Measurements from ENCODE around the gene IQGAP1. TPM values are rescaled to one million over a fixed set of nuclear protein-coding genes. Genes with fewer than 3 reads are reported as not detected.

Gene IQGAP1
- polyA plus RNA-seq, 1 donor (not counting 4 experiments of a cell fraction or from before 2014, with no cell fraction given), result 310 TPM

GRCh38 chr15:90465140-90465929 lies 77.3 kb downstream of the IQGAP1 start:
- no peaks in the 10 kb centered on the region for H3K27me3 ChIP-seq (ENCODE audit: control insufficient read depth, extremely low read depth, insufficient read depth, low read length)
- TF ChIP-seq EZH2 (IDR thresholded peaks at IDR 0.05; ENCODE audit: low read length) (no peak), CTCF (optimal IDR thresholded peaks at IDR 0.05 in 1 of 3, IDR thresholded peaks at IDR 0.05 in 1 of 3, conservative IDR thresholded peaks at IDR 0.05 in 1 of 3; ENCODE audit: extremely low read depth in 1 of 3, insufficient read depth in 2 of 3, low read length in 3 of 3) (no peak)
- FAIRE-seq (no peak), DNase-seq (ENCODE audit: low read depth, low spot score) (no peak)
- peaks cover 33% of the 10 kb centered on the region in 2 experiments for H3K36me3 ChIP-seq (ENCODE audit: control insufficient read depth in 2 of 2, extremely low read depth in 1 of 2, insufficient read depth in 2 of 2, low read length in 2 of 2)
- peaks cover 35% of the 10 kb centered on the region for H3K79me2 ChIP-seq (ENCODE audit: control insufficient read depth, insufficient read depth, low read length)
- no peak overlapping the region for H3K4me2 ChIP-seq (ENCODE audit: control insufficient read depth, extremely low read depth, insufficient read depth, low read depth, low read length)
- H3K9me3 ChIP-seq (ENCODE audit: control insufficient read depth, low read depth, low read length), result no peaks in the 10 kb centered on the region
- no peak overlapping the region for H3K27ac ChIP-seq (ENCODE audit: control insufficient read depth, insufficient read depth, low read length)
- H3K9me1 ChIP-seq (ENCODE audit: control insufficient read depth, extremely low read depth, insufficient read depth, low read length), result no peaks in the 10 kb centered on the region
- no peaks in the 10 kb centered on the region for H3K4me1 ChIP-seq (ENCODE audit: control insufficient read depth, extremely low read depth, insufficient read depth, low read length)
- no peak overlapping the region for H2AFZ ChIP-seq (ENCODE audit: control insufficient read depth, low read length)
- dilution Hi-C loops (cut with MboI; ENCODE audit: extremely low pct_ligation_motif_present, low sequenced_read_pairs), result no loop called here
- H3K9ac ChIP-seq (ENCODE audit: control insufficient read depth, extremely low read depth, insufficient read depth, low read length), result no peak overlapping the region
- no peaks in the 10 kb centered on the region for H4K20me1 ChIP-seq (ENCODE audit: control insufficient read depth, extremely low read depth, insufficient read depth, low read length)
- no peak overlapping the region for H3K4me3 ChIP-seq (ENCODE audit: control insufficient read depth in 2 of 3, extremely low read depth in 1 of 3, insufficient read depth in 2 of 3, low read depth in 1 of 3, low read length in 3 of 3)

GRCh38 chr15:90465930-90466567 lies 78.0 kb downstream of the IQGAP1 start:
- TF ChIP-seq EZH2 (IDR thresholded peaks at IDR 0.05; ENCODE audit: low read length) (no peak), CTCF (optimal IDR thresholded peaks at IDR 0.05 in 1 of 3, IDR thresholded peaks at IDR 0.05 in 1 of 3, conservative IDR thresholded peaks at IDR 0.05 in 1 of 3; ENCODE audit: extremely low read depth in 1 of 3, insufficient read depth in 2 of 3, low read length in 3 of 3) (no peak)
- Histone ChIP-seq H4K20me1 (ENCODE audit: control insufficient read depth, extremely low read depth, insufficient read depth, low read length) (no peaks in the 10 kb centered on the region), H3K4me3 (ENCODE audit: control insufficient read depth in 2 of 3, extremely low read depth in 1 of 3, insufficient read depth in 2 of 3, low read depth in 1 of 3, low read length in 3 of 3) (no peak overlapping the region), H3K9ac (ENCODE audit: control insufficient read depth, extremely low read depth, insufficient read depth, low read length) (no peak overlapping the region), H3K27ac (ENCODE audit: control insufficient read depth, insufficient read depth, low read length) (no peak overlapping the region), H3K9me3 (ENCODE audit: control insufficient read depth, low read depth, low read length) (no peaks in the 10 kb centered on the region), H3K27me3 (ENCODE audit: control insufficient read depth, extremely low read depth, insufficient read depth, low read length) (no peaks in the 10 kb centered on the region), H3K36me3 (ENCODE audit: control insufficient read depth in 2 of 2, extremely low read depth in 1 of 2, insufficient read depth in 2 of 2, low read length in 2 of 2) (peaks cover 33 to 36% of the 10 kb centered on the region in 2 experiments), H2AFZ (ENCODE audit: control insufficient read depth, low read length) (no peak overlapping the region), H3K4me2 (ENCODE audit: control insufficient read depth, extremely low read depth, insufficient read depth, low read depth, low read length) (no peak overlapping the region), H3K9me1 (ENCODE audit: control insufficient read depth, extremely low read depth, insufficient read depth, low read length) (no peaks in the 10 kb centered on the region), H3K79me2 (ENCODE audit: control insufficient read depth, insufficient read depth, low read length) (peaks cover 31% of the 10 kb centered on the region), H3K4me1 (ENCODE audit: control insufficient read depth, extremely low read depth, insufficient read depth, low read length) (no peaks in the 10 kb centered on the region)
- DNase-seq (ENCODE audit: low read depth, low spot score) (no peak), FAIRE-seq (no peak)
- dilution Hi-C loops (cut with MboI; ENCODE audit: extremely low pct_ligation_motif_present, low sequenced_read_pairs), result no loop called here
